OCI-LY1 (cell line): Measurements from ENCODE around the gene BAAT.

Experiments
- H2AFZ ChIP-seq: fragments of 200-600 bp; sonication (generic), shearing (Covaris generic); 2 replicates; pipeline ENCODE4 v1.6.0; 2014; ENCODE audit warnings: antibody characterized with exemption, mild to moderate bottlenecking, low read length
- H3F3A ChIP-seq: fragments of 200-600 bp; sonication (generic), shearing (Covaris generic); 2 replicates; pipeline ENCODE4 v1.6.0; 2014; ENCODE audit warnings: mild to moderate bottlenecking, antibody characterized with exemption, low read length, moderate library complexity; ENCODE audit not compliant: insufficient read depth
- H3K27ac ChIP-seq: fragments of 200-600 bp; sonication (generic); 2 replicates; pipeline ENCODE4 v1.5.1; 2014; ENCODE audit warnings: low read length, mixed run types, mild to moderate bottlenecking, low read depth; ENCODE audit not compliant: poor library complexity, severe bottlenecking
- H3K27me3 ChIP-seq: fragments of 200-600 bp; sonication (generic); 2 replicates; pipeline ENCODE4 v1.6.0; 2014; ENCODE audit warnings: antibody characterized with exemption, mild to moderate bottlenecking, low read length, moderate library complexity; ENCODE audit not compliant: insufficient read depth
- H3K36me3 ChIP-seq: fragments of 200-600 bp; sonication (generic); 2 replicates; pipeline ENCODE4 v1.6.1; 2014; ENCODE audit warnings: mild to moderate bottlenecking, antibody characterized with exemption, low read length, moderate library complexity, mixed read lengths; ENCODE audit not compliant: insufficient read depth
- H3K4me1 ChIP-seq: fragments of 200-600 bp; sonication (generic); 2 replicates; pipeline ENCODE4 v1.5.1; 2014; ENCODE audit warnings: mild to moderate bottlenecking, low read length, moderate library complexity; ENCODE audit not compliant: insufficient read depth, severe bottlenecking
- H3K4me2 ChIP-seq: fragments of 200-600 bp; sonication (generic), shearing (Covaris generic); 2 replicates; pipeline ENCODE4 v1.6.1; 2014; ENCODE audit warnings: low read length
- H3K4me3 ChIP-seq: fragments of 200-600 bp; sonication (generic); 2 replicates; pipeline ENCODE4 v1.5.1; 2014; ENCODE audit warnings: low read length, low read depth, mild to moderate bottlenecking, mixed read lengths; ENCODE audit not compliant: poor library complexity, severe bottlenecking
- H3K79me2 ChIP-seq: fragments of 200-600 bp; shearing (Covaris generic); 2 replicates; pipeline ENCODE4 v1.6.1; 2016; ENCODE audit warnings: mixed run types, low read length, mixed read lengths; ENCODE audit not compliant: insufficient read depth
- H3K9ac ChIP-seq: fragments of 200-600 bp; sonication (generic), shearing (Covaris generic); 2 replicates; pipeline ENCODE4 v1.6.1; 2014; ENCODE audit warnings: mild to moderate bottlenecking, low read length, mixed read lengths
- H3K9me2 ChIP-seq: fragments of 200-600 bp; sonication (generic), shearing (Covaris generic); 2 replicates; pipeline ENCODE4 v1.6.1; 2014; ENCODE audit warnings: low read depth, mild to moderate bottlenecking, low read length, mixed read lengths
- H3K9me3 ChIP-seq: fragments of 200-600 bp; shearing (Covaris generic); 2 replicates; pipeline ENCODE4 v1.6.1; 2014; ENCODE audit warnings: low read length, mixed read lengths
- H4K20me1 ChIP-seq: fragments of 200-600 bp; sonication (generic), shearing (Covaris generic); 2 replicates; pipeline ENCODE4 v1.6.0; 2016; ENCODE audit warnings: mild to moderate bottlenecking, low read length; ENCODE audit not compliant: insufficient read depth
- CTCF ChIP-seq: fragments of 200-600 bp; sonication (generic), shearing (Covaris generic); IDR thresholded peaks from 2 replicates; pipeline ENCODE4 v1.5.1; 2017; ENCODE audit warnings: mild to moderate bottlenecking, antibody characterized with exemption, low read length, moderate library complexity, mixed read lengths
- EZH2 ChIP-seq: fragments of 200-600 bp; sonication (generic), shearing (Covaris generic); IDR thresholded peaks from 2 replicates; pipeline ENCODE4 v1.8.0; 2017; ENCODE audit warnings: borderline replicate concordance, mixed run types, mild to moderate bottlenecking, antibody characterized with exemption, low read length, moderate library complexity, mixed read lengths

BAAT gene

GRCh38 chr9:101415578-101415977, 30.8 kb upstream of the BAAT start:
- H3K4me1 ChIP-seq, result no peaks in the 10 kb centered on the region
- H3K27ac ChIP-seq, result no peak overlapping the region
- no peak overlapping the region for H2AFZ ChIP-seq
- H3F3A ChIP-seq, result no peaks in the 10 kb centered on the region
- TF ChIP-seq CTCF (no peak), EZH2 (no peak)
- peaks cover 14% of the 10 kb centered on the region for H3K9me3 ChIP-seq
- H4K20me1 ChIP-seq, result no peaks in the 10 kb centered on the region
- no peak overlapping the region for H3K9ac ChIP-seq
- H3K4me3 ChIP-seq, result no peak overlapping the region
- no peaks in the 10 kb centered on the region for H3K9me2 ChIP-seq
- H3K79me2 ChIP-seq, result no peaks in the 10 kb centered on the region
- H3K36me3 ChIP-seq, result no peaks in the 10 kb centered on the region
- no peaks in the 10 kb centered on the region for H3K27me3 ChIP-seq
- no peak overlapping the region for H3K4me2 ChIP-seq

- no peak overlapping the region for H3K4me2 ChIP-seq
- no peaks in the 10 kb centered on the region for H3F3A ChIP-seq
- H3K79me2 ChIP-seq, result no peaks in the 10 kb centered on the region
- TF ChIP-seq CTCF (no peak), EZH2 (no peak)
- H3K27me3 ChIP-seq, result no peaks in the 10 kb centered on the region
- no peak overlapping the region for H3K27ac ChIP-seq
- no peak overlapping the region for H2AFZ ChIP-seq
- no peaks in the 10 kb centered on the region for H3K4me1 ChIP-seq
- H3K36me3 ChIP-seq, result no peaks in the 10 kb centered on the region
- no peaks in the 10 kb centered on the region for H4K20me1 ChIP-seq
- peaks cover 21% of the 10 kb centered on the region for H3K9me3 ChIP-seq
- H3K4me3 ChIP-seq, result no peak overlapping the region
- H3K9ac ChIP-seq, result no peak overlapping the region
- H3K9me2 ChIP-seq, result no peaks in the 10 kb centered on the region
Observed at GRCh38 chr9:101414839-101415238, 30.0 kb upstream of the BAAT start.

GRCh38 chr9:101409079-101409477, 24.3 kb upstream of the BAAT start:
- Histone ChIP-seq H3K9me3 (peaks cover 53% of the 10 kb centered on the region), H3K27ac (no peak overlapping the region), H3F3A (no peaks in the 10 kb centered on the region; the same call in 1 of the 2 replicates), H3K9me2 (no peaks in the 10 kb centered on the region), H3K9ac (no peak overlapping the region), H3K36me3 (peaks cover 58% of the 10 kb centered on the region), H3K4me1 (no peaks in the 10 kb centered on the region), H2AFZ (no peak overlapping the region), H3K79me2 (no peaks in the 10 kb centered on the region), H3K27me3 (no peaks in the 10 kb centered on the region), H3K4me3 (no peak overlapping the region), H4K20me1 (no peaks in the 10 kb centered on the region), H3K4me2 (no peak overlapping the region)
- TF ChIP-seq CTCF (no peak), EZH2 (no peak)
